Stimulated activated CD4-positive, alpha-beta T cell treated with anti-CD3 and anti-CD28 coated beads, Interleukin-2, amount 100 ng/mL, for 24 hours (primary cell): ENCODE results near the gene PLET1.

Experiments used
- DNase-seq, 2 donors: peaks; one replicate each; pipeline ENCODE4 v3.0.0-alpha.2; 2020

Gene PLET1

GRCh38 chr11:112260490-112260889, at the start of gene PLET1:
TSS of gene PLET1 (minus strand) at chr11:112260860. CDS start at chr11:112260589, 271 bp downstream.
- DNase-seq = no peak

GRCh38 chr11:112310419-112310818, 49.8 kb upstream of the PLET1 start:
- DNase-seq = no peak

- DNase-seq = no peak
These were observed 48.0 kb upstream of the PLET1 start for GRCh38 chr11:112308651-112309050.

- DNase-seq = no peak
These were observed 47.0 kb upstream of the PLET1 start for GRCh38 chr11:112307616-112308015.

- DNase-seq = no peak
These were observed 45.6 kb upstream of the PLET1 start for GRCh38 chr11:112306230-112306629.

- no peak for DNase-seq
These were observed 44.3 kb upstream of the PLET1 start for GRCh38 chr11:112304914-112305313.

GRCh38 chr11:112303616-112304015, 43.0 kb upstream of the PLET1 start:
- DNase-seq = no peak

- no peak for DNase-seq
These were observed 41.7 kb upstream of the PLET1 start for GRCh38 chr11:112302226-112302868.

GRCh38 chr11:112300094-112300786, 39.6 kb upstream of the PLET1 start:
- DNase-seq = no peak

- DNase-seq = no peak
These were observed 37.9 kb upstream of the PLET1 start for GRCh38 chr11:112298535-112298934.

- DNase-seq = peak in 1 of 2 donors; percentile 34
These were observed 36.7 kb upstream of the PLET1 start for GRCh38 chr11:112297248-112297866.

GRCh38 chr11:112296044-112296443, 35.4 kb upstream of the PLET1 start:
- DNase-seq = no peak

GRCh38 chr11:112294688-112295340, 34.2 kb upstream of the PLET1 start:
- DNase-seq = no peak

- DNase-seq = no peak
These were observed 33.0 kb upstream of the PLET1 start for GRCh38 chr11:112293614-112294013.

- DNase-seq = no peak
These were observed 32.2 kb upstream of the PLET1 start for GRCh38 chr11:112292785-112293407.

GRCh38 chr11:112292188-112292587, 31.5 kb upstream of the PLET1 start:
- no peak for DNase-seq

- DNase-seq = no peak
These were observed 30.5 kb upstream of the PLET1 start for GRCh38 chr11:112291191-112291590.

GRCh38 chr11:112290493-112290850, 29.8 kb upstream of the PLET1 start:
- DNase-seq = no peak

GRCh38 chr11:112289588-112290492, 29.2 kb upstream of the PLET1 start:
- DNase-seq = peak; percentile 86 to 89

- no peak for DNase-seq
These were observed 27.4 kb upstream of the PLET1 start for GRCh38 chr11:112288021-112288420.

GRCh38 chr11:112285841-112286311, 25.2 kb upstream of the PLET1 start:
- no peak for DNase-seq

- no peak for DNase-seq
These were observed 21.1 kb upstream of the PLET1 start for GRCh38 chr11:112281726-112282125.
